Activated CD8-positive, alpha-beta memory T cell treated with anti-CD3 and anti-CD28 coated beads, Interleukin-2, amount 50 U/mL, for 24 hours (primary cell): ENCODE measurements around the gene STARD10.

Source experiments
- DNase-seq: peaks from one replicate; pipeline ENCODE4 v3.0.0-alpha.2; 2020; ENCODE audit errors: extremely low read depth

The STARD10 gene

GRCh38 chr11:72763823-72764222, 30.0 kb downstream of the STARD10 start:
- no peak for DNase-seq

GRCh38 chr11:72762641-72763304, 31.1 kb downstream of the STARD10 start:
- no peak for DNase-seq

DNA sequence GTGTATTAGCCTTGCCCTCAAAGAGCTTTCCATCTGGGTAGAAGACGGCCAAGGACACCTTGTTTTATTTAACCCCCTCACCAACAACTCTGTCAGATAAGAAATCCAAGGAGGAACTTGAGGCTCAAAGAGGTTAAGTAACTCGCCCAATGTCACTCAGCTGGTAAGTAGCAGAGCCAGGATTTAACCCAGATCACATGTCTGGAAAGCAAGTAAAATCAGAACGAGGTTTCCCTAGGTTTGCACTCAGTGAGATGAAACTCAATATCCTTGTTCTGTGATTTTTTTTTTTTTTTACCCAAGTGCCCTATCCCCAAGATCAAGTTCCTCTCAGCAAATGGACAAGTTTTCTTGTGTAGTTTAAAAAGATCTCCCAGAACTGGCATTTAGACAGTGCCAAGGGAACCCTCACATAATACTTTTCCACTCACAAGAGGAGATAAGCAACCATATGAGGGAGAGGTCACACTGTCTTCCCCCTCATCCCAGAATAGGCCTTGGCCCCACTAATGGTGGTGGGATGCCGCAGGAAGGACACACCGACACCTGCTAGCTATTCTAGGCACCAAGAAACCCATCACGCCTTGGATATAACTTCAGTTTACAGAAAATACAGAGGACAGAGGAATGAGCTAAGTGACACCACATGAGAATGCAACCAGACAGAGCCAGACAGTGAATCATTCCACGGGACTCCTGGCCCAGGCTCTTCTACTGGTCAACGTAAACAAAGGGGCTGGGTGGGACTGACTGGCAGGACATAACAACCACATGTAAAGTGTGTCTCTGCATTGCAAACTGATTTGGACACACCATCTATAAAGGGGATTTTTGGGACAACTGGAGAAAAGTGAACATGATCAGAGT, 33.1 kb downstream of the STARD10 start:
- no peak for DNase-seq

GRCh38 chr11:72759468-72759985, 34.3 kb downstream of the STARD10 start:
- DNase-seq, result no peak

DNA sequence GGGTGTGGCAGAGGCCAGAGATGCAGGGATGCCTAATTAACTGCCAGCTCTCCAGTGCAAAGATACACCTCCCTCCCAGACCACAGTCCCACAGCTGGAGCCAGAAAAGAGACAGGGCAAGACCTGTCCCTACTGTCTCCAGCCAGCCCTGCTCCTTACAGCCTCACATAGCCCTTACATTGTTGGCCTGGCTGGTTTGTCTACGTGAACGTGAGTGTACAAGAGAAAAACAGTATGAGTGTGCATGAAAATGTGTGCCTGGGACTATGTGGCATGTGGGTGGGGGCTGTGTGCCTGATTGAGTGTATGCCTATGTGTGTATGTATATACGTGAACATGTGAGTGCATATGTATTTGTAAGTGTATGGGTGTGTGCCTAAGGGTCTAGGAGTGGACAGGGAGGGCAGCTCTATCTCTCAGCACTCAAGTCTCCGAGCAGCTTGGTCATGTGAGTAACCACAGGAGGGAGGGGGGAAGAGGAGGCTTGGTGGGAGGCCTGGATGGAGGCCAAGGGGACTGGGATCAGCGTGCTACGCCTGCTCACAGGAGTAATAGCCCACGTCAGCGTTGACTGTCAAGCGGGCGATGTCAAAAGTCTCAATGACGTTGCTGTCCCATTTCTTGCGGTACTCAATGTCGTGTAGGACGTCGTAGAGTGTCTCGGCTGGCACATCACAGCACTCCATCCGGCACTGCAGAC, 35.0 kb downstream of the STARD10 start:
- DNase-seq, result no peak

DNA sequence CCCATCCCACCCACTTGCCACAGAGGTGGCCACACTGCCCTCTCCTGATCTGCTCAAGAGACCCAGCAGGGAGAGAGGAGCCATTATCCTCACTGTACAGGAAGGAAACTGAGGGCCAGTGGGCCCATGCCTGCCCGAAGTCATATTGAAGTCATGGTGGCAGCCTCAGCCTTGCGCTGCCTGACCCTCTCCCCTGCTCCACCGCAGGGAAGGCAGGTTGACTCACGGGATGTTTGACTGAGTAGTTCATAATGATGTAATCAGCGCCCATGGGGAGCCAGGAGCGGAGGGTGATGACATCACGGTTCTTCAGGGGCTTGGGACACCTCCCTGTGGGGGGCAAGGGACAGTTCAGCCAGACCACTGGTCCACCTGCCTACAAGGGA, 35.5 kb downstream of the STARD10 start:
- DNase-seq, result no peak

GRCh38 chr11:72755713-72756285, 38.0 kb downstream of the STARD10 start:
- DNase-seq, result no peak

- no peak for DNase-seq
These were observed 39.2 kb downstream of the STARD10 start for GRCh38 chr11:72754544-72755155.

DNA sequence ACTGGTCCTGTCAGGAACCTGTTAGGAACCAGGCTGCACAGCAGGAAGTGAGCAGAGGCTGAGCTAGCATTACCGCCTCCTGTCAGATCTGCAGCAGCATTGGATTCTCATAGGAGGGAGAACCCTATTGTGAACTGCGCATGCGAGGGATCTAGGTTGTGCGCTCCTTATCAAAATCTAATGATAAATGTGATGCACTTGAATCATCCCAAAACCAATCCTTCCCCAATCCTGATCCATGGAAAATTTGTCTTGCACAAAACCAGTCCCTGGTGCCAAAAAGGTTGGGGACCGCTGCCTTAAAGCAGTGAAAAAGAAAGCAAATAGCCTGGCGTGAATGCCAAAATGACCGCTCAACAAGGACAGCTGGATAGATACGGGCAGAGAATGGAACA, 39.7 kb downstream of the STARD10 start:
- DNase-seq, result no peak

DNA sequence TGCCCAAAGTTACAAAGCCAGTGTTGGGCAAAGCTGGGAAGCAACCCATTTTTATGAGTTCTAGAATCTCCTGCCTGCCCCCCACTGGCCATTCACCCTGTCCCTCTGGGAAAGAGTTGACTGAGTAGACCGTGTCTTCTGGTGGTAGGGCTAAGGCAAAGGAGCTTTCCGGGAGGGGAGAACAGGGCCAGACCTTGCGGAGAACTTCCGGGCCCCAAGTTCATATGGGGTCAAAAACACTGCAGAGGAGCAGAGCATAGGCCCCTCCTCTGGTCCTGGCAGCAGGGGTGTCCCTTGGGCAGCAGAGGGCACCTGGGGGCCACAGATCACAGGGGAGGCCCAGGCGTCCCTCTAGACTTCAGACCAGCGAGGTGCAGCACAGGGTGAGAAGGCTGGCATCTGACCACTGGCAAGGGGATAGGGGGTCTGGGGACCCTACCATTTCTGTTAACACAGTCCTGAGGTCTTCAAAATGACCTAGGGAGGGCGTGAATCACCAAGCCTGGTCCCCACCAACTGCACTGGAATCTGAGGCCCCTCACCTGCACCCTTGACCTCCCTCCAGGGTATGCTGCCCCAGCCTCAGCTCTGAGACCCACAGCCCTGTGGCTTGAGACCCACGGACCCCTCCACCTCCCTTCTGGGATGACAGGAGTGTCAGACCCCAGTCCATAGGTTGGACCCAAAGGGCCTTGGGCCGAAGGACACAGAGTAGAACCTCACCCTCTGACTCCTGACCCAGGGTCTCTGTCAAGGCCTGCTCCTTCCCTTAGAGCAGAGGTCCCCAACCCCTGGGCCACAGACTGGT, 40.3 kb downstream of the STARD10 start:
- no peak for DNase-seq

DNA sequence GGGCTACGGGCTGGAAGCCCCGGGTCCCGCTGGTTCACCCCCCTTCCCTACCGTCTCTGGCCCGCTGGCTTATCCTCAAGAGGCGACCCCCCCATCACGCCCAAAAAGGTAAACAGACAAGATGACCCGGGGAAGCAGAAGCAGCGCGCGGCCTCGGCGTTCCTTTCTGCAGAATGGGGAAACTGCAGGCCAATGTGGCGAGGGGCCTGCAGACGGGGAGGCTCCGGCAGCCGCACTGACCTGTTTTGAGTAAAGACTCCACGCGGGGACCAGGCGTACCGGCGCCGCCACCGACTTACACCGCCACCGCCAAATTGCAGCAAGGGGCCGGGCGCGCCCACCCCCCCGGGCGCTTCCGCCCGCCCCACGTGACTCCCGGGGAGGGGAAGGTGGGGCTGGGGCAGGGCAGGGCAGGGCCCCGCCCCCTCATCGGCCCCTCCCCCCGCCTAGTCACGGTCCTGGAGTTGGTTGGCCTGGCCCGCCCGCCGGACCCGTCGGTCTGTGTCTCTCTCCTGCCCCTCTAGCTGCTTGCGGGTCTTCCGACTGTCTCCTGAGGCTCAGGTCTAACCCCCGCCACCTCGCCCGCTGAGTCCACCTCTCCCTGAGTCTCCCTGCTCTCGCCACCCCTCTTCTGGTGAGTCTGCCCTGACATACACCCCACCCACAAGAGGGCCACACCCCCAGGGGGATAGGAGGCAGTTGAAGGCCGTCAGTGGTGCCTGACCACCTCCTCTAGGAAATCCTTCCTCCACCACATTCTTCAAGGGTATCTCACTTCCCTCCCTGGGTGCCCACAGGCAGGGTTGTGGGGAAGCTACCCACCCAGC, 41.5 kb downstream of the STARD10 start, which contains the start of gene ARAP1:
Gene ARAP1, minus strand, starts transcription at position 321 of the 827 bp plus-strand sequence. CDS start 25,280 bp downstream, outside the sequence.
- DNase-seq, result peak; percentile 30

- no peak for DNase-seq
These were observed 42.4 kb downstream of the STARD10 start for GRCh38 chr11:72751116-72752087.

GRCh38 chr11:72750556-72751115, 43.2 kb downstream of the STARD10 start:
- DNase-seq, result no peak

DNA sequence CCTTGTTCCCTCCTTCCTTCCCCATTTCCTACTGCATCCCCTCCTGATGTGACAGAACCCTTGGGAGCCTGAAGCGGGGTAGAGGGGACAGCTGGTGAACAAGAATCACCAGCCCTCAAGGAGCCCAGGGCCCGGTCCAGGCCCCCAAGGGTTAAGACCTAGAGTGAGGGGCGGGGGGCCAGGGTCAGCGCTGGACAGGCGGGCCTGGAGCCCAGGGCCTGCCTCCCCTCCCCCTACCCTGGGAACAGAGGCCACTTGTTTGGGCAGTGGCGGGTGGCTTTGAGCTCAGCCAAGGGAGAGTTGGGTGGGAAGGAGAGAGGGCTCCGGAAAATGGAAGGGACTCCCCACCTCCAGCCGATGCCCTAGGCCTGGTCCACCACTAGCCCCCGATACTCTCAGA, 43.8 kb downstream of the STARD10 start:
- DNase-seq, result no peak

- no peak for DNase-seq
These were observed 46.5 kb downstream of the STARD10 start for GRCh38 chr11:72747289-72747855.

DNA sequence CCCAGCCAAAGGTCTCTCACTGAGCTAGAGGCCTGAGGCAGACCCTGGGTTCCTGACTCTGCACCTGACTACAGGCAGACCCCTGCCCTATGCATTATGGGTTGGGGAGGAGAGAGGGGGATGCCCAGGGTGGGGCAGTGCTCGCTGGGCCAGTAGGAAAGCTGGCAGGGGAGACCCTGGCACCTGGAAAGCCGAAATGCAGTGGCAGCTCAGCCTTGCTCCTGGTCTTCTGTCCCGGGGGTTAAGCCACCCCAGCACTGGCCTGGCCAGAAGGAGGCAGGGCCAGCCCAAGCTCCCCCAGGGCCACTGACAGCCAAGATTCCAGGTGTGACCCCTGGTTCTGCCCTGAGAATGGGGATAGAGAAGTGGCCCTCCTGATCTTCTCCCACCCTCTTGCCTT, 47.0 kb downstream of the STARD10 start:
- no peak for DNase-seq

- DNase-seq, result no peak
These were observed 47.8 kb downstream of the STARD10 start for GRCh38 chr11:72745925-72746550.
